Retinal pigment epithelial cell (primary cell): ENCODE measurements around the gene SCGB1A1.
"Not testable (repeated sequence)": the region's sequence is repeated elsewhere in the genome, so short reads cannot be mapped to it uniquely, and the experiment has no call there.

ENCODE experiments used
- DNase-seq: peaks from one replicate; pipeline ENCODE4 v3.0.0-alpha.2; 2010; ENCODE audit warnings: low read depth
- H3K4me3 ChIP-seq: 2 replicates; pipeline ENCODE4 v1.5.1; 2011; ENCODE audit warnings: mild to moderate bottlenecking, low read length, control low read depth, moderate library complexity
- CTCF ChIP-seq: conservative IDR thresholded peaks from 2 replicates; pipeline ENCODE4 v1.5.1; 2011; ENCODE audit warnings: low read depth, low read length, control low read depth, inconsistent platforms

The SCGB1A1 gene

GRCh38 chr11:62418733-62419132, at the start of gene SCGB1A1:
Gene SCGB1A1, plus strand, starts transcription at chr11:62419033. Its CDS starts 63 bp downstream, at chr11:62419096.
- TF ChIP-seq CTCF, result no peak
- DNase-seq, result no peak
- no peak within 1 kb of the TSS for H3K4me3 ChIP-seq

- no peak for TF ChIP-seq CTCF
- H3K4me3 ChIP-seq, result no peak overlapping the region
- DNase-seq, result no peak
These were observed 47.9 kb upstream of the SCGB1A1 start for GRCh38 chr11:62370743-62371440.

- no peak overlapping the region for H3K4me3 ChIP-seq
- TF ChIP-seq CTCF, result no peak
- no peak for DNase-seq
These were observed 46.0 kb upstream of the SCGB1A1 start for GRCh38 chr11:62372871-62373270.

GRCh38 chr11:62373464-62374119, 45.2 kb upstream of the SCGB1A1 start:
- H3K4me3 ChIP-seq, result no peak overlapping the region
- DNase-seq, result peak; percentile 52
- peak; percentile 18 for TF ChIP-seq CTCF

- H3K4me3 ChIP-seq, result no peak overlapping the region
- no peak for TF ChIP-seq CTCF
- no peak for DNase-seq
These were observed 44.0 kb upstream of the SCGB1A1 start for GRCh38 chr11:62374801-62375200.

GRCh38 chr11:62378459-62379063, 40.3 kb upstream of the SCGB1A1 start:
- TF ChIP-seq CTCF, result peak; percentile 35
- DNase-seq, result peak; percentile 10
- not testable (repeated sequence) for H3K4me3 ChIP-seq

- not testable (repeated sequence) for H3K4me3 ChIP-seq, DNase-seq
These were observed 39.2 kb upstream of the SCGB1A1 start for GRCh38 chr11:62379586-62379985.
